ENCODE measurements around the gene TMEM72.

The TMEM72 gene

DNA sequence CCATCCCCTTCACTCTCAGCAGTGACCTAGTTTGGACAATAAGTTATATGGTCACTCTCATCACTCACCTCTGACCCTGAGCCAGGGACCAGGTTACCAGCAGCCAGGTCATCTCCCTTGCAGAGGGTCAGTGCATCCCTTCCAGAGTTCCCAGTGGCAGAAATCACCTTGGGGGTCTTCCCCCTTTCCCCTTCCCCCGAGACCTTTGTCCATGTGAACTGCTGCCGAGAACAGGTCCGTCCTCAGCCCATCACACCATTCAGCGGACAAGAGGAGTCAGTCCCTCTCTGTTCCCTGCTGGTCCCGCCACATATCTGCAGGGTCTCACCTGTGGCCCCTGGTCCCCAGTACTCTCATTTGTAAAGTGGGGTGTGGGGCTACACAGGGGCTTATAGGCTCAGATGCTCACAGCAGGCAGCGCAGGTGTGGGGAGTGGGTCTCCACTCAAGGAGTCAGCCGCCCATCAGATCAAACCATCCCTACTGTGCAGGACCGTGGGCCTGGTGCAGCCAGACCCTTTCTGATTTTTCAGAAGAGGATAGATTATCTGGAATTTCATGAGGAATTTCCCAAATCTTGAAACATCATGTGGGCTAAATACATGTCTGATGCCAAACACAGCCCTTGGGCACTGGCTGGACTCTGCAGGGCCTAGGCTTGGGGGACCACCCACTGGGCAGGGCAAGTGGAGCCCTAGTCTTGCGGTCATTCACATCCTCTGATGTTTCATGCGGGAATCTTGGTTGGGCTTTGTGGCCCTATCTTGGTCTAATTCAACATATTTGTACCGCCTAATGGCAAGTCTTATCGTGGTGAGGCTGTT lies 61.0 kb downstream of the TMEM72 start:
- H3K27ac ChIP-seq: no peak overlapping the region
- DNase-seq (ENCODE audit: low spot score): no peak
- TF ChIP-seq, protein P1, sequence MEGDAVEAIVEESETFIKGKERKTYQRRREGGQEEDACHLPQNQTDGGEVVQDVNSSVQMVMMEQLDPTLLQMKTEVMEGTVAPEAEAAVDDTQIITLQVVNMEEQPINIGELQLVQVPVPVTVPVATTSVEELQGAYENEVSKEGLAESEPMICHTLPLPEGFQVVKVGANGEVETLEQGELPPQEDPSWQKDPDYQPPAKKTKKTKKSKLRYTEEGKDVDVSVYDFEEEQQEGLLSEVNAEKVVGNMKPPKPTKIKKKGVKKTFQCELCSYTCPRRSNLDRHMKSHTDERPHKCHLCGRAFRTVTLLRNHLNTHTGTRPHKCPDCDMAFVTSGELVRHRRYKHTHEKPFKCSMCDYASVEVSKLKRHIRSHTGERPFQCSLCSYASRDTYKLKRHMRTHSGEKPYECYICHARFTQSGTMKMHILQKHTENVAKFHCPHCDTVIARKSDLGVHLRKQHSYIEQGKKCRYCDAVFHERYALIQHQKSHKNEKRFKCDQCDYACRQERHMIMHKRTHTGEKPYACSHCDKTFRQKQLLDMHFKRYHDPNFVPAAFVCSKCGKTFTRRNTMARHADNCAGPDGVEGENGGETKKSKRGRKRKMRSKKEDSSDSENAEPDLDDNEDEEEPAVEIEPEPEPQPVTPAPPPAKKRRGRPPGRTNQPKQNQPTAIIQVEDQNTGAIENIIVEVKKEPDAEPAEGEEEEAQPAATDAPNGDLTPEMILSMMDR (conservative IDR thresholded peaks at IDR 0.05; ENCODE audit: low read depth): no peak
- ChIA-PET POLR2A (ENCODE audit: low non-redundant PET) (no interaction called here), CTCF (interaction anchor here (2.3 kb wide), 1 partner anchor 39 kb away, joined by 12 read pairs; no protein-coding TSS in a partner anchor)

DNA sequence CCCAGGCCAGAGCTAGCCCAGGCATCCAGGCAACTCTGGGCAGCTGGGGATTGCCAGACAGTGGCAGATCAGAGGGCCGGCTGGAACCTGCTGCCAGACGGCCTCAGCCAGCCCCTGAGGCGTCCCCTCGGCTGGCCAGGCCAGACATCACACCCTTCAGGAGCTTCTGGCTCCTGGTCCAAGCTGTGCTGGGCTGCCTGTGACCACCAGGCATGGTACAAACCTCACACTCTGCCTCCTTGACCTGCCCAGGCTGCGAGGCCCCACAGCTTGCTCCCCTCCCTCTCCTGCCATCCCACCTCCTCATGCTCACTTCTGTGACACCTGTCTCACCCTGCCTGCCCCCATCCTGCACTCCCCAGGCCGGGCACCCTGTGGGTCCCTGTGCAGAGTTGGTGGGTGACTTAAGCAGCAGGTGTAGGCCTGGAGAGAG lies 61.8 kb downstream of the TMEM72 start:
- ChIA-PET CTCF (interaction anchor here (0.6 to 2.3 kb wide), 2 partner anchors 11 to 40 kb away, joined by 3 to 12 read pairs; no protein-coding TSS in a partner anchor), POLR2A (ENCODE audit: low non-redundant PET) (no interaction called here)
- no peak overlapping the region for H3K27ac ChIP-seq
- no peak for DNase-seq (ENCODE audit: low spot score)
- TF ChIP-seq, protein P1 (conservative IDR thresholded peaks at IDR 0.05; ENCODE audit: low read depth): no peak

DNA sequence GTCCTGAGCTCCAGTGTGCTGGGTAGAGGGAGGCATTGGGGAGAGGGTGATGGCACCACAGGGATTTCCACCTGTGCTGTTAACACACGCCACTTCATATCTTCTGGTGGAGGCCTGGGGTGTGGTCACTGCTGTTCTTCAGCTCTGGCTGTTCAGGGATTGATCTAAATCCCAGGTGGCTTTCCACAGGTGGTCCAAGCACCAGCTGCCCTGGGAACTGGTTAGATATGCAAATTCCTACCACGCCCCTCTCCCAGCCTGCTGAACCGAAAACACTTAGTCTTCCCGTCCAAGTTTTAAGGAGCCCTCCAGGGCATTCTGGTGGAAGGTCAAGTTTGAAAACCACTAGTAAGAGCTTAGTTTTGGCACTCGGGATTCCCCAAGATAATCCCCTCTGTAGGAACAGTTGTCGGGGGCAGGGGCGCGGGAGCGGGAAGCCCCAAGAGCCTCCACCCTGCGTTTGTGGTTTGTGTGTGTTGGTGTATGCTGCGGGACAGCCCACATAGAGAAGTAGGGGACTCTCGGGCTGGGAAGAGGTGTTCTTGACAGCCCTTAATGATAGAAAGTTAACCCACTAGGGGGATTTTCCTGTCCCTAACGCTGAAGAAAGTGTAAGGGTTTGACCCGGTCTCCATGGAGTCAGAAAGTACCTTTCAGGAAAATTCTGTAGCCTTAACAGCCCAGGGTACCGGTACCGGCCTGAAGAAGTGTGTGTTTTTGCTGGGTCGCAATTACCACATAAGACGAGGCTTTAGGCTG lies 62.4 kb downstream of the TMEM72 start:
- TF ChIP-seq, protein P1 (conservative IDR thresholded peaks at IDR 0.05; ENCODE audit: low read depth): no peak
- H3K27ac ChIP-seq: no peak overlapping the region
- CTCF ChIA-PET: interaction anchor here (0.6 to 2.3 kb wide), 2 partner anchors 11 to 41 kb away, joined by 3 to 12 read pairs; no protein-coding TSS in a partner anchor
- POLR2A ChIA-PET (ENCODE audit: low non-redundant PET): no interaction called here
- no peak for DNase-seq (ENCODE audit: low spot score)

DNA sequence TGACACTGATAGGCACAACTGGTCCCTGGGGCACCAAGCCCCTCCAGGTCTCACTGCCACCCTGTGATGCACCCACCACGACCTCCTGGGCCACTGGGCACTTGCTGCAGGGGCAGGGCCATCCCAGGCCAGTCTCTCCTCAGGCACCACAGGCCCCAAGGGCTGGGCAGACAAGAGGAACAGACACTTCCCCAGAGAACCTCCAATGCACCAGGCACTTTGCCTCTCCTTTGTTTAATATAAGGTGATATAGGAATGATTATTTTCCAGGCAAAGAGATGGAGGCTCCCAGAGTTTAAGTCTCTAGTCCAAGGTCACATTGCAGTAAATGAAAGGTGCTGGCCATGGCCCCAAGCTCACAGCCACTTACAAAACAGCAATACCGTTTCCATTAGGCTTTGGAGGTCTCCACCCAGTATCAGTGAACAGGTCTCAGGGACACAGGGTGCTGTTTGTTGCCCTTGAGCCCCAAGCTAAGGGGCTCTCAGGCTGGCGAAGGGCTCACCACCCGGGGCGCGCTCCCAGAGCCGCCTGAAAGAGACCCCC lies 63.0 kb downstream of the TMEM72 start:
- CTCF ChIA-PET: interaction anchor here (2.3 kb wide), 1 partner anchor 41 kb away, joined by 12 read pairs; no protein-coding TSS in a partner anchor
- TF ChIP-seq, protein P1 (conservative IDR thresholded peaks at IDR 0.05; ENCODE audit: low read depth): no peak
- H3K27ac ChIP-seq: peak overlapping the region; percentile 34; the same call in 1 of the 2 replicates
- no peak for DNase-seq (ENCODE audit: low spot score)
- POLR2A ChIA-PET (ENCODE audit: low non-redundant PET): no interaction called here

DNA sequence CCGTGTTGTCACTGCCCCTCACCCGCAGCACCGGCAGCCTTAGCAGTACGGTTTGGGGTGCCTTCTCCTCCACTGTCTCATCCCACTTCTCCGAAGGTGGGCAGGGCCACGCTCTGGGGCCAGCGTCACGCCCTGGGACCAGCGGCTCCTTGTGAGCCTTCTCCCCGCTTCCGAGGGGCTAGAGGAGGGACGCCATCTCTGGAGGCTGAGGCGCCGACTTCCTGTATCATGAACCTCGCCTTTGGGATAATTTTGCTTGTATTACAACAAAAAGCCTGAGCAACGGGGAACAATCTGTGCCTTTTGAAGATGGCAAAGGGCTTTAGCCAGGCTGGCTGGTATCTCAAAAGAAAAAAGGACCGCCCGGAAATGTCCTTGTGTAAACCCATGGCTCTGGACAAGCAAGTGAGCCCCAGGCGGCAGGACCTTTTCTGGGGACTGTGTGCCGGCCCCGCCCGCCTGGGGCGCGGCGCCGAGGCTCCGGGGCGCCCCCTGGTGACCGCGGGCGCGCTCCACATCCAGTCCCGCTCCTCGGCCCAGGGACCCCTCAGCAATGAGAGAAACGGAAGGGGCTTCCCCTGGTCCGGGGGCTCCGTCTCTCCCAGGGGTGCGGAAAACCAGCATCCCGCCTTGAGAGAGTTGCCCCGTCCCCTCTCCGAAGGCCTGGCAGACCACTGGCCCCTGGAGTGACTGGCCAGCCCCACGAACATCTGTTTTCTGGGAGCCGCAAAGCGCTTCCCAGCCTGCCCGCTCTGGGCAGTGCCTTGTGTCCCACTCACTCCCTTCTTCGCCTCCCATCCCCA lies 63.7 kb downstream of the TMEM72 start:
- ChIA-PET POLR2A (ENCODE audit: low non-redundant PET) (no interaction called here), CTCF (interaction anchor here (0.9 to 2.3 kb wide), 3 partner anchors 16 to 42 kb away, joined by 4 to 12 read pairs (median 4); partner anchors contain the start of gene RASSF4)
- DNase-seq (ENCODE audit: low spot score): peak; percentile 53
- H3K27ac ChIP-seq: peak overlapping the region; percentile 34; the same call in 1 of the 2 replicates
- TF ChIP-seq, protein P1 (conservative IDR thresholded peaks at IDR 0.05; ENCODE audit: low read depth): peak; percentile 94

All from RWPE1 (cell line).